ENCODE results near the gene MARCHF11.

MARCHF11 gene

GRCh38 chr5:16065831-16066230 lies 113.8 kb downstream of the MARCHF11 start:
- Histone ChIP-seq H3K27me3 (replicated peaks; ENCODE audit: control insufficient read depth, insufficient read depth, low read length, poor library complexity, severe bottlenecking) (no peaks in the 10 kb centered on the region), H3K4me3 (ENCODE audit: insufficient read depth, low read depth, low read length, poor library complexity, severe bottlenecking) (no peak overlapping the region), H3K27ac (ENCODE audit: insufficient read depth, low read length, poor library complexity, severe bottlenecking) (no peak overlapping the region), H3K4me1 (ENCODE audit: control insufficient read depth, insufficient read depth, low read length, poor library complexity, severe bottlenecking) (no peaks in the 10 kb centered on the region), H3K9me3 (ENCODE audit: control insufficient read depth, low read length) (no peaks in the 10 kb centered on the region), H3K36me3 (ENCODE audit: control insufficient read depth, insufficient read depth, low read length) (no peaks in the 10 kb centered on the region)
- DNase-seq = no peak

- no peaks in the 10 kb centered on the region for H3K36me3 ChIP-seq (ENCODE audit: control insufficient read depth, insufficient read depth, low read length)
- H3K4me3 ChIP-seq (ENCODE audit: insufficient read depth, low read depth, low read length, poor library complexity, severe bottlenecking) = no peak overlapping the region
- no peak overlapping the region for H3K27ac ChIP-seq (ENCODE audit: insufficient read depth, low read length, poor library complexity, severe bottlenecking)
- DNase-seq = no peak
- no peaks in the 10 kb centered on the region for H3K27me3 ChIP-seq (replicated peaks; ENCODE audit: control insufficient read depth, insufficient read depth, low read length, poor library complexity, severe bottlenecking)
- no peaks in the 10 kb centered on the region for H3K9me3 ChIP-seq (ENCODE audit: control insufficient read depth, low read length)
- H3K4me1 ChIP-seq (ENCODE audit: control insufficient read depth, insufficient read depth, low read length, poor library complexity, severe bottlenecking) = no peaks in the 10 kb centered on the region
Measured at GRCh38 chr5:16064135-16064893, 115.3 kb downstream of the MARCHF11 start.

DNA sequence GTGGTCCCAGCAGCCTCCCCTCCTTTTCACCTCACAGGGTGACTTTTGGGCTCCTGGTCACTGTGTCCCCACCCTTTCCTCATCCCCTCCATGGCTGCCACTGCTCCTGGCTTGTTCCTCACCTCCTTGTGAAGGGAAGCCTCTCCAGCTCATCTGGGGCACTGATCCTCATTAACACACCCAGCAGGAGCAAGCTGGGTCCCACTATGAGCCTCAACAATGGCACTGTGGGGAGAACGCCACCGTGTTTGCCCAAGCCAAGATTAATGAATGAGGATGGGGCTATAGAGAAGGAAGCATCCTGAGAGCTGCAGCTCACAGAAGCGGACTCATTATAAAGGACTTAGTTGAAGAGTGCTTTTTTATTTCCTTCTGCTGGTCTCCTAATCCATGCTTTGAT lies 118.4 kb downstream of the MARCHF11 start:
- no peaks in the 10 kb centered on the region for H3K4me1 ChIP-seq (ENCODE audit: control insufficient read depth, insufficient read depth, low read length, poor library complexity, severe bottlenecking)
- no peak overlapping the region for H3K4me3 ChIP-seq (ENCODE audit: insufficient read depth, low read depth, low read length, poor library complexity, severe bottlenecking)
- no peaks in the 10 kb centered on the region for H3K27me3 ChIP-seq (replicated peaks; ENCODE audit: control insufficient read depth, insufficient read depth, low read length, poor library complexity, severe bottlenecking)
- H3K36me3 ChIP-seq (ENCODE audit: control insufficient read depth, insufficient read depth, low read length) = no peaks in the 10 kb centered on the region
- H3K9me3 ChIP-seq (ENCODE audit: control insufficient read depth, low read length) = no peaks in the 10 kb centered on the region
- no peak overlapping the region for H3K27ac ChIP-seq (ENCODE audit: insufficient read depth, low read length, poor library complexity, severe bottlenecking)
- no peak for DNase-seq

DNA sequence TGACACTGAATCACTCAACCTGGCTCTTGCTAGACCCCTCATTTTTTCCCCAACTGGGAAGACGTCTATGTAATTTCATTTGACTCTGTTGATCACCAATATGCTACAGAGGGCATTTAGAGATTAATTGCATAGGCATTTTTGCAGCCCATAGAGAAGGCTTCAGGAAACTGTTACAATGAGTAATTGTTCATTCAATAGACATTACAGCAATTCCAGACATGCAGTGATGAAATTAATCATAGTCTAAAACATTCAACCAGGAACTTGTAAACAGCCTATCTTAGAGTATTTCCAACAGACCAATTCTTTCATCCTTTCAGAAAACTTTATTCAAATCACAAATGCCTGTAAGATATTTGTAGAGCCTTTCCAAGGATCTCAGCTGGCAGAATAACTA lies 122.3 kb downstream of the MARCHF11 start:
- H3K27me3 ChIP-seq (replicated peaks; ENCODE audit: control insufficient read depth, insufficient read depth, low read length, poor library complexity, severe bottlenecking) = no peaks in the 10 kb centered on the region
- no peak for DNase-seq
- no peak overlapping the region for H3K4me3 ChIP-seq (ENCODE audit: insufficient read depth, low read depth, low read length, poor library complexity, severe bottlenecking)
- H3K27ac ChIP-seq (ENCODE audit: insufficient read depth, low read length, poor library complexity, severe bottlenecking) = no peak overlapping the region
- H3K36me3 ChIP-seq (ENCODE audit: control insufficient read depth, insufficient read depth, low read length) = no peaks in the 10 kb centered on the region
- H3K4me1 ChIP-seq (ENCODE audit: control insufficient read depth, insufficient read depth, low read length, poor library complexity, severe bottlenecking) = no peaks in the 10 kb centered on the region
- H3K9me3 ChIP-seq (ENCODE audit: control insufficient read depth, low read length) = no peaks in the 10 kb centered on the region

- Histone ChIP-seq H3K4me1 (ENCODE audit: control insufficient read depth, insufficient read depth, low read length, poor library complexity, severe bottlenecking) (no peaks in the 10 kb centered on the region), H3K9me3 (ENCODE audit: control insufficient read depth, low read length) (no peaks in the 10 kb centered on the region), H3K27me3 (replicated peaks; ENCODE audit: control insufficient read depth, insufficient read depth, low read length, poor library complexity, severe bottlenecking) (no peaks in the 10 kb centered on the region), H3K27ac (ENCODE audit: insufficient read depth, low read length, poor library complexity, severe bottlenecking) (no peak overlapping the region), H3K36me3 (ENCODE audit: control insufficient read depth, insufficient read depth, low read length) (no peaks in the 10 kb centered on the region), H3K4me3 (ENCODE audit: insufficient read depth, low read depth, low read length, poor library complexity, severe bottlenecking) (no peak overlapping the region)
- no peak for DNase-seq
Measured at GRCh38 chr5:16051246-16051755, 128.3 kb downstream of the MARCHF11 start.

DNA sequence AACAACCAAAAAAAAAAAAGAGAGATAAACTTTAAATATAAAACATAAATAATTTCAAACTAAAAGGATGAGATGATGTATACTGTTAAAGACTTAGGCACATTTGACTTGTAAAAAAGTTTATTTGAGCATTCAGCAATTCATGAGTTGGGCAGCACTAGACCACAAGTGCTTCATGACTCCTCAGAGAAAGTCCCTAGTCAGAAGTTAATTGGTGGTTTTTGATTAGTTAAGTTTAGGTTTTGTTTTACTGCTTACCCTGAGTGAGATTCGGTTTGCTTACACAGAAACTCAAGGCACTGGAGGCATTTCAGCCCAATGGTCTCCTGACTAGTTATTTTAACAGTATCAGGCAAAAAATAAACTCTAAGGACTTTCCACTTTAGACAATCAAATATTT lies 129.2 kb downstream of the MARCHF11 start:
- no peak for DNase-seq
- Histone ChIP-seq H3K27ac (ENCODE audit: insufficient read depth, low read length, poor library complexity, severe bottlenecking) (no peak overlapping the region), H3K4me1 (ENCODE audit: control insufficient read depth, insufficient read depth, low read length, poor library complexity, severe bottlenecking) (no peaks in the 10 kb centered on the region), H3K27me3 (replicated peaks; ENCODE audit: control insufficient read depth, insufficient read depth, low read length, poor library complexity, severe bottlenecking) (no peaks in the 10 kb centered on the region), H3K9me3 (ENCODE audit: control insufficient read depth, low read length) (no peaks in the 10 kb centered on the region), H3K4me3 (ENCODE audit: insufficient read depth, low read depth, low read length, poor library complexity, severe bottlenecking) (no peak overlapping the region), H3K36me3 (ENCODE audit: control insufficient read depth, insufficient read depth, low read length) (no peaks in the 10 kb centered on the region)

- H3K4me1 ChIP-seq (ENCODE audit: control insufficient read depth, insufficient read depth, low read length, poor library complexity, severe bottlenecking) = no peaks in the 10 kb centered on the region
- H3K4me3 ChIP-seq (ENCODE audit: insufficient read depth, low read depth, low read length, poor library complexity, severe bottlenecking) = no peak overlapping the region
- no peaks in the 10 kb centered on the region for H3K36me3 ChIP-seq (ENCODE audit: control insufficient read depth, insufficient read depth, low read length)
- DNase-seq = no peak
- no peaks in the 10 kb centered on the region for H3K27me3 ChIP-seq (replicated peaks; ENCODE audit: control insufficient read depth, insufficient read depth, low read length, poor library complexity, severe bottlenecking)
- no peaks in the 10 kb centered on the region for H3K9me3 ChIP-seq (ENCODE audit: control insufficient read depth, low read length)
- no peak overlapping the region for H3K27ac ChIP-seq (ENCODE audit: insufficient read depth, low read length, poor library complexity, severe bottlenecking)
Measured at GRCh38 chr5:16049761-16050160, 129.8 kb downstream of the MARCHF11 start.

- H3K27ac ChIP-seq (ENCODE audit: insufficient read depth, low read length, poor library complexity, severe bottlenecking) = no peak overlapping the region
- DNase-seq = no peak
- H3K4me3 ChIP-seq (ENCODE audit: insufficient read depth, low read depth, low read length, poor library complexity, severe bottlenecking) = no peak overlapping the region
- H3K27me3 ChIP-seq (replicated peaks; ENCODE audit: control insufficient read depth, insufficient read depth, low read length, poor library complexity, severe bottlenecking) = no peaks in the 10 kb centered on the region
- H3K4me1 ChIP-seq (ENCODE audit: control insufficient read depth, insufficient read depth, low read length, poor library complexity, severe bottlenecking) = no peaks in the 10 kb centered on the region
- H3K36me3 ChIP-seq (ENCODE audit: control insufficient read depth, insufficient read depth, low read length) = no peaks in the 10 kb centered on the region
- no peaks in the 10 kb centered on the region for H3K9me3 ChIP-seq (ENCODE audit: control insufficient read depth, low read length)
Measured at GRCh38 chr5:16048132-16048531, 131.5 kb downstream of the MARCHF11 start.

GRCh38 chr5:16043349-16043965 lies 136.1 kb downstream of the MARCHF11 start:
- Histone ChIP-seq H3K27me3 (replicated peaks; ENCODE audit: control insufficient read depth, insufficient read depth, low read length, poor library complexity, severe bottlenecking) (no peaks in the 10 kb centered on the region), H3K4me1 (ENCODE audit: control insufficient read depth, insufficient read depth, low read length, poor library complexity, severe bottlenecking) (no peaks in the 10 kb centered on the region), H3K36me3 (ENCODE audit: control insufficient read depth, insufficient read depth, low read length) (no peaks in the 10 kb centered on the region), H3K9me3 (ENCODE audit: control insufficient read depth, low read length) (no peaks in the 10 kb centered on the region), H3K4me3 (ENCODE audit: insufficient read depth, low read depth, low read length, poor library complexity, severe bottlenecking) (no peak overlapping the region), H3K27ac (ENCODE audit: insufficient read depth, low read length, poor library complexity, severe bottlenecking) (no peak overlapping the region)
- no peak for DNase-seq

GRCh38 chr5:16037121-16037845 lies 142.3 kb downstream of the MARCHF11 start:
- Histone ChIP-seq H3K9me3 (ENCODE audit: control insufficient read depth, low read length) (no peaks in the 10 kb centered on the region), H3K4me1 (ENCODE audit: control insufficient read depth, insufficient read depth, low read length, poor library complexity, severe bottlenecking) (no peaks in the 10 kb centered on the region), H3K36me3 (ENCODE audit: control insufficient read depth, insufficient read depth, low read length) (no peaks in the 10 kb centered on the region), H3K27me3 (replicated peaks; ENCODE audit: control insufficient read depth, insufficient read depth, low read length, poor library complexity, severe bottlenecking) (no peaks in the 10 kb centered on the region), H3K4me3 (ENCODE audit: insufficient read depth, low read depth, low read length, poor library complexity, severe bottlenecking) (no peak overlapping the region), H3K27ac (ENCODE audit: insufficient read depth, low read length, poor library complexity, severe bottlenecking) (no peak overlapping the region)
- no peak for DNase-seq
